IPS-15b (cell line): ENCODE measurements around the gene MCHR1.
"Not testable (repeated sequence)": the region's sequence is repeated elsewhere in the genome, so short reads cannot be mapped to it uniquely, and the experiment has no call there.

Experiments
- H3K27me3 ChIP-seq: one replicate; pipeline ENCODE4 v1.6.1; 2013; ENCODE audit warnings: low read length; ENCODE audit not compliant: control insufficient read depth, insufficient read depth
- H3K36me3 ChIP-seq: one replicate; pipeline ENCODE4 v1.6.1; 2013; ENCODE audit warnings: low read length; ENCODE audit not compliant: control insufficient read depth, insufficient read depth
- H3K4me1 ChIP-seq: one replicate; pipeline ENCODE4 v1.6.1; 2013; ENCODE audit warnings: mild to moderate bottlenecking, low read length; ENCODE audit not compliant: control insufficient read depth, insufficient read depth
- H3K4me3 ChIP-seq: one replicate; pipeline ENCODE4 v1.5.1; 2013; ENCODE audit warnings: low read depth, low read length
- H3K9ac ChIP-seq: one replicate; pipeline ENCODE4 v1.6.1; 2013; ENCODE audit warnings: low read depth, mild to moderate bottlenecking, low read length
- H3K9me3 ChIP-seq: one replicate; pipeline ENCODE4 v1.6.1; 2013; ENCODE audit warnings: mild to moderate bottlenecking, low read length; ENCODE audit not compliant: control insufficient read depth, insufficient read depth

Gene MCHR1

GRCh38 chr22:40665312-40665711 is 14.0 kb upstream of the MCHR1 start:
- H3K9me3 ChIP-seq, result no peaks in the 10 kb centered on the region
- H3K27me3 ChIP-seq, result no peaks in the 10 kb centered on the region
- no peak overlapping the region for H3K4me3 ChIP-seq
- H3K9ac ChIP-seq, result no peak overlapping the region
- H3K36me3 ChIP-seq, result no peaks in the 10 kb centered on the region
- no peaks in the 10 kb centered on the region for H3K4me1 ChIP-seq

- H3K9ac ChIP-seq, result no peak overlapping the region
- no peaks in the 10 kb centered on the region for H3K4me1 ChIP-seq
- no peak overlapping the region for H3K4me3 ChIP-seq
- H3K9me3 ChIP-seq, result no peaks in the 10 kb centered on the region
- H3K36me3 ChIP-seq, result no peaks in the 10 kb centered on the region
- H3K27me3 ChIP-seq, result no peaks in the 10 kb centered on the region
Observed at GRCh38 chr22:40666151-40666848, 13.0 kb upstream of the MCHR1 start.

GRCh38 chr22:40668611-40669411 is 10.5 kb upstream of the MCHR1 start:
- Histone ChIP-seq H3K27me3 (no peaks in the 10 kb centered on the region), H3K9me3 (no peaks in the 10 kb centered on the region), H3K36me3 (no peaks in the 10 kb centered on the region), H3K9ac (no peak overlapping the region), H3K4me3 (no peak overlapping the region), H3K4me1 (no peaks in the 10 kb centered on the region)

- no peaks in the 10 kb centered on the region for H3K4me1 ChIP-seq
- no peaks in the 10 kb centered on the region for H3K27me3 ChIP-seq
- H3K36me3 ChIP-seq, result no peaks in the 10 kb centered on the region
- H3K9ac ChIP-seq, result no peak overlapping the region
- H3K4me3 ChIP-seq, result no peak overlapping the region
- no peaks in the 10 kb centered on the region for H3K9me3 ChIP-seq
Observed at GRCh38 chr22:40670058-40670457, 9.2 kb upstream of the MCHR1 start.

- H3K9ac ChIP-seq, result no peak overlapping the region
- no peaks in the 10 kb centered on the region for H3K27me3 ChIP-seq
- no peak overlapping the region for H3K4me3 ChIP-seq
- no peaks in the 10 kb centered on the region for H3K9me3 ChIP-seq
- H3K36me3 ChIP-seq, result no peaks in the 10 kb centered on the region
- H3K4me1 ChIP-seq, result no peaks in the 10 kb centered on the region
Observed at GRCh38 chr22:40671369-40671768, 7.9 kb upstream of the MCHR1 start.

GRCh38 chr22:40671796-40672360 is 7.4 kb upstream of the MCHR1 start:
- Histone ChIP-seq H3K27me3 (no peaks in the 10 kb centered on the region), H3K9me3 (no peaks in the 10 kb centered on the region), H3K4me3 (no peak overlapping the region), H3K36me3 (no peaks in the 10 kb centered on the region), H3K4me1 (no peaks in the 10 kb centered on the region), H3K9ac (no peak overlapping the region)

GRCh38 chr22:40673017-40673416 is 6.3 kb upstream of the MCHR1 start:
- H3K36me3 ChIP-seq, result no peaks in the 10 kb centered on the region
- H3K9ac ChIP-seq, result no peak overlapping the region

GRCh38 chr22:40674274-40674673 is 5.0 kb upstream of the MCHR1 start:
- Histone ChIP-seq H3K4me1 (peaks cover 3% of the 10 kb centered on the region), H3K9ac (no peak overlapping the region), H3K27me3 (no peaks in the 10 kb centered on the region), H3K9me3 (no peaks in the 10 kb centered on the region), H3K36me3 (no peaks in the 10 kb centered on the region), H3K4me3 (no peak overlapping the region)

More at GRCh38 chr22:40673017-40673416, 6.3 kb upstream of the MCHR1 start:
- Histone ChIP-seq H3K9me3 (no peaks in the 10 kb centered on the region), H3K4me1 (no peaks in the 10 kb centered on the region), H3K4me3 (no peak overlapping the region), H3K27me3 (no peaks in the 10 kb centered on the region)

GRCh38 chr22:40676166-40676565 is 3.1 kb upstream of the MCHR1 start:
- not testable (repeated sequence) for H3K9ac ChIP-seq, H3K4me3 ChIP-seq, H3K27me3 ChIP-seq, H3K36me3 ChIP-seq, H3K4me1 ChIP-seq, H3K9me3 ChIP-seq

GRCh38 chr22:40676644-40677043 is 2.6 kb upstream of the MCHR1 start:
- H3K4me1 ChIP-seq, result peaks cover 8% of the 10 kb centered on the region
- no peaks in the 10 kb centered on the region for H3K27me3 ChIP-seq
- H3K9me3 ChIP-seq, result no peaks in the 10 kb centered on the region
- H3K36me3 ChIP-seq, result peaks cover 5% of the 10 kb centered on the region
- no peak overlapping the region for H3K4me3 ChIP-seq
- H3K9ac ChIP-seq, result no peak overlapping the region

- H3K9me3 ChIP-seq, result no peaks in the 10 kb centered on the region
- H3K36me3 ChIP-seq, result peaks cover 7% of the 10 kb centered on the region
- peaks cover 10% of the 10 kb centered on the region for H3K4me1 ChIP-seq
- H3K4me3 ChIP-seq, result peak overlapping the region; percentile 41
- H3K9ac ChIP-seq, result peak overlapping the region; percentile 26
- H3K27me3 ChIP-seq, result no peaks in the 10 kb centered on the region
Observed at GRCh38 chr22:40678493-40679248, 613 bp upstream of the MCHR1 start.
